Activated T-helper 1 cell treated with anti-CD3 and anti-CD28 coated beads, Interleukin-12 subunit alpha, Interleukin-12 subunit beta, Interleukin-2, Interleukin-4 antibody, amounts not matched to agents 30 ng/mL and 10 ng/mL and 1 ng/mL, durations not matched to agents 14 hours and 24 hours and 36 hours (primary cell): ENCODE measurements around the gene C3AR1. TPM values are rescaled to one million over a fixed set of nuclear protein-coding genes. Genes with fewer than 3 reads are reported as not detected.

Experiments
- DNase-seq: peaks from one replicate; pipeline ENCODE4 v3.0.0; 2021; ENCODE audit warnings: low spot score
- H3K27ac Mint-ChIP-seq: one replicate; pipeline ENCODE4 v1.8.0; 2021; ENCODE audit warnings: mild to moderate bottlenecking, mixed read lengths
- H3K27me3 Mint-ChIP-seq: one replicate; pipeline ENCODE4 v1.8.0; 2022; ENCODE audit warnings: mild to moderate bottlenecking, moderate library complexity, mixed read lengths; ENCODE audit not compliant: insufficient read depth
- H3K36me3 Mint-ChIP-seq: one replicate; pipeline ENCODE4 v1.8.0; 2021; ENCODE audit warnings: low read depth, mixed read lengths
- H3K4me1 Mint-ChIP-seq: one replicate; pipeline ENCODE4 v1.8.0; 2021; ENCODE audit warnings: low read depth, mixed read lengths
- H3K4me3 Mint-ChIP-seq: one replicate; pipeline ENCODE4 v1.8.0; 2021; ENCODE audit warnings: mild to moderate bottlenecking, moderate library complexity, mixed read lengths
- H3K9me3 Mint-ChIP-seq: one replicate; pipeline ENCODE4 v1.8.0; 2021; ENCODE audit warnings: mixed read lengths
- intact Hi-C: fragments of 100-400 bp; cut with micrococcal nuclease; formaldehyde crosslinking; loops from one replicate; pipeline ENCODE4 v1.15.1; 2024
- total RNA-seq: library from RNA; stranded (reverse); gene quantifications from 2 replicates; pipeline ENCODE4 v1.2.3, GENCODE V29; 2022

The C3AR1 gene
- total RNA-seq, 1 donor from 2014 or later, result 0.60 TPM

GRCh38 chr12:8012651-8013309 is 53.4 kb downstream of the C3AR1 start:
- Mint-ChIP-seq H3K27ac (no peak overlapping the region), H3K4me3 (no peak overlapping the region), H3K4me1 (no peaks in the 10 kb centered on the region), H3K9me3 (no peaks in the 10 kb centered on the region), H3K36me3 (peaks cover 2% of the 10 kb centered on the region), H3K27me3 (peaks cover 37% of the 10 kb centered on the region)
- DNase-seq, result no peak
- intact Hi-C loops, result no loop called here

GRCh38 chr12:8011331-8011730 is 54.8 kb downstream of the C3AR1 start:
- Mint-ChIP-seq H3K36me3 (peaks cover 2% of the 10 kb centered on the region), H3K27ac (no peak overlapping the region), H3K27me3 (peaks cover 31% of the 10 kb centered on the region), H3K9me3 (no peaks in the 10 kb centered on the region), H3K4me1 (no peaks in the 10 kb centered on the region), H3K4me3 (no peak overlapping the region)
- no peak for DNase-seq
- intact Hi-C loops, result no loop called here

Other genes with a start within 250 kb of the C3AR1 start
- 0.10 TPM in 1 of 2 replicates, not detected in the other for gene SLC2A14, start 193.4 kb downstream of the C3AR1 start, total RNA-seq
- 226 and 234 TPM in 2 replicates for gene SLC2A3, start 130.2 kb downstream of the C3AR1 start, total RNA-seq
- gene FOXJ2, start 33.6 kb downstream of the C3AR1 start, total RNA-seq, result 19.9 and 20.7 TPM in 2 replicates
- gene NECAP1, start 15.9 kb upstream of the C3AR1 start, total RNA-seq, result 38.2 and 39.4 TPM in 2 replicates
- 0.26 and 1.3 TPM in 2 replicates for gene CLEC4A, start 57.3 kb upstream of the C3AR1 start, total RNA-seq
- gene ZNF705A, start 90.7 kb upstream of the C3AR1 start, total RNA-seq, result not detected in 2 replicates
- gene FAM90A1, start 161.3 kb upstream of the C3AR1 start, total RNA-seq, result 0.15 and 0.36 TPM in 2 replicates